HG02678 (cell line): ENCODE results near the gene VPREB3.

Experiments
- ATAC-seq: cut with Tn5 transposase; IDR thresholded peaks from one replicate; pipeline ENCODE4 v1.9.1; 2021; ENCODE audit warnings: mild to moderate bottlenecking, moderate library complexity; ENCODE audit not compliant: unreplicated experiment

VPREB3 gene

GRCh38 chr22:23704062-23704461 lies 50.2 kb downstream of the VPREB3 start:
- no peak for ATAC-seq
